Spinal cord (tissue), 10 donors: Measurements from ENCODE around the gene WWOX. TPM values are rescaled to one million over a fixed set of nuclear protein-coding genes. Genes with fewer than 3 reads are reported as not detected.

Experiments used
- DNase-seq, 6 donors: peaks; one replicate each; pipeline versions ENCODE4 v3.0.0 to v3.0.0-alpha.2; 2013 to 2015; ENCODE audit warnings: low spot score in 6 of 6, low read depth in 4 of 6
- H3K27ac ChIP-seq: one replicate; pipeline ENCODE4 v1.5.1; 2013; ENCODE audit warnings: low read depth, low read length, control low read depth
- H3K27me3 ChIP-seq: one replicate; pipeline ENCODE4 v1.6.1; 2013; ENCODE audit warnings: low read length; ENCODE audit not compliant: control insufficient read depth, insufficient read depth
- H3K36me3 ChIP-seq: one replicate; pipeline ENCODE4 v1.6.1; 2013; ENCODE audit warnings: low read length; ENCODE audit not compliant: control insufficient read depth, insufficient read depth
- H3K4me1 ChIP-seq: one replicate; pipeline ENCODE4 v1.6.1; 2013; ENCODE audit warnings: low read length; ENCODE audit not compliant: control insufficient read depth, insufficient read depth
- H3K4me3 ChIP-seq: one replicate; pipeline ENCODE4 v1.5.1; 2013; ENCODE audit warnings: low read depth, low read length, control low read depth
- H3K9me3 ChIP-seq: one replicate; pipeline ENCODE4 v1.6.1; 2013; ENCODE audit warnings: low read length; ENCODE audit not compliant: control insufficient read depth, insufficient read depth
- WGBS: methylation state at CpG from one replicate; pipeline ENCODE4 v1.1.5; 2013; ENCODE audit warnings: missing lambda C conversion rate; ENCODE audit not compliant: insufficient coverage; 5-methylcytosine and 5-hydroxymethylcytosine counted together
- polyA plus RNA-seq, 2 donors: library from polyadenylated mRNA; unstranded; fragments of 120-200 nt; gene quantifications; one replicate each; pipeline ENCODE4 v1.2.1, GENCODE V29; 2013; ENCODE audit not compliant: insufficient read length in 2 of 2
- total RNA-seq, 2 donors: library from RNA; depleted of rRNA in 1 of 2; stranded (reverse); fragments of 120-200 nt in 1 of 2; fragments of >200 nt in 1 of 2; gene quantifications; one replicate each; pipeline versions ENCODE4 v1.2.3 to v1.2.4, GENCODE V29; 2013 to 2014
- donor health status: healthy.

The WWOX gene
- total and polyA plus RNA-seq, 4 donors, result 27.5 to 51.5 (median 32.5) TPM

DNA sequence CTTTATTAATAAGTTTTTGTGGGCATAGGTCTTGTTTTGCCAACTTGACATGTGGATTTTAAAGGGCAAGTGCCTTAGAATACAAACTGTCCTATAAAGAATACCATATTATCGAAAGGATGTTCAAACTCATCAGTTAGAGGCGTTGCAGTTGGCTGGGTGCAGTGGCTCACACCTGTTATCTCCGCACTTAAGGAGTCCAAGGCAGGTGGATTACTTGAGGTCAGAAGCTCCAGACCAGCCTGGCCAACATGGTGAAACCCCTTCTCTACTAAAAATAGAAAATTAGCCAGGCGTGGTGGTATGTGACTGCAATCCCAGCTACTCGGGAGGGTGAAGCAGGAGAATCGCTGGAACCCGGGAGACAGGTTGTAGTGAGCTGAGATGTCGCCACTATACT, 472.0 kb downstream of the WWOX start:
- H3K4me3 ChIP-seq, result no peak overlapping the region
- H3K27me3 ChIP-seq, result no peaks in the 10 kb centered on the region
- no peak for DNase-seq
- H3K27ac ChIP-seq, result no peak overlapping the region
- 100% methylated on average over 2 of the region's 8 CpGs for WGBS
- no peaks in the 10 kb centered on the region for H3K9me3 ChIP-seq
- no peaks in the 10 kb centered on the region for H3K4me1 ChIP-seq
- H3K36me3 ChIP-seq, result no peaks in the 10 kb centered on the region

DNA sequence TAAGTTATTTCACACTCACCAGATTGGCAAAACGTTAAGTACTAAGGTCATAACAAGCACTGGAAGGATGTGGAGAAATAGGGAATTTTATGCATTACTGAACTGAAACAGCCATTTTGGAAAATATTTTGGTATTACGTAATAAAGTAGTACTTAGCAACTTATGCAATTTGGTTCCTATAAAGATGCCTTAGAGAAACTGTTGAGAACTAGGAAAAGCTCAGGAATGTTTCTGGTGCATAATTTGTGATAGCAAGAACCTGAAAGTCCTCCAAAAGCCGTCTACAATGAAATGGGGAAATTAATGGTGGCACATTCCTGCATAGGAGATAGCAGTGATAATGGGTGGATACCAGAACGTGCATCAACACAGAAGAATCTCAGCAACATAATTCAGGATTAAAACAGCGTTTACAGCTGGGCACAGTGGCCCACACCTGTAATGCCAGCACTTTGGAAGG, 472.5 kb downstream of the WWOX start:
- Histone ChIP-seq H3K36me3 (no peaks in the 10 kb centered on the region), H3K4me1 (no peaks in the 10 kb centered on the region)
- WGBS, result 96% methylated on average over 4 of the region's 5 CpGs

DNA sequence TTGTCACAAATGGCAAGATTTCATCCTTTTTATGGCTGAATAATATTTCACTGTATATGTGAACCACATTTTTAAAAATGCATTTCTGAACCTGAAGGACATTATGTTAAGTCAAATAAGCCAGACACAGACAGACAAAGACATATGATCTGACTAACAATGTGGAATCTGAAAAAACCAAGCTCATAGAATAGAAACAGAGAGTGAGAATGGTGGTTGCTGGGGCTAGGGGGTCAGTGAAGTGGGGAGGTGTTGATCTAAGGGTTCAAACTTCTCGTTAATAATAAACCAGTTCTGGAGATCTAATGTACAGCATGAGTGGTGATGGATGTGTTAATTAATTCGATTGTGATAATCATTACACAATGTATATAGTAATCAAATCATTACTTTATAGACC, 475.1 kb downstream of the WWOX start:
- H3K27ac ChIP-seq, result no peak overlapping the region
- DNase-seq, result no peak
- H3K27me3 ChIP-seq, result no peaks in the 10 kb centered on the region
- WGBS, result no CpG with 5 or more reads among the region's 2 CpGs
- no peak overlapping the region for H3K4me3 ChIP-seq
- H3K36me3 ChIP-seq, result no peaks in the 10 kb centered on the region
- H3K9me3 ChIP-seq, result no peaks in the 10 kb centered on the region
- H3K4me1 ChIP-seq, result no peaks in the 10 kb centered on the region

More for the DNA sequence above, 472.5 kb downstream of the WWOX start:
- no peak for DNase-seq
- H3K27me3 ChIP-seq, result no peaks in the 10 kb centered on the region
- H3K4me3 ChIP-seq, result no peak overlapping the region
- no peaks in the 10 kb centered on the region for H3K9me3 ChIP-seq
- no peak overlapping the region for H3K27ac ChIP-seq

DNA sequence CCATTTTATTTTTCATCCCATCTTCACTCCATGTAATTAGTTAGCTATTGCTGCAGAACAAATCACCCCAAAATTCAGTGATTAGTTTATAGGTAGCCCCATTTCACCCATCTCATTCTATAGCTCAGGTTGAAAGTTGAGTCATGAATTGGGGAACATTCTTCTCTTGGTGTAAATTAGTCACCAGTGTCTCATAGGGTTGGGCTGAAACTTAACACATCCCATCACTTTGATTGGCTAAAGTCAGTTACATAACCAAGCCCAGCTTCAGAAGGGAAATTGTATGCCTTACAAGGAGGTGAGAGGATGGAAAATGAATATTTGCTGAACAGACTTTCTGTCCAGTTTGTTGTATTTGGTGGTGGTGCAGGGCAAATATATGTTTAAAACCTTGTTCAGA, 477.5 kb downstream of the WWOX start:
- H3K27me3 ChIP-seq, result no peaks in the 10 kb centered on the region

DNA sequence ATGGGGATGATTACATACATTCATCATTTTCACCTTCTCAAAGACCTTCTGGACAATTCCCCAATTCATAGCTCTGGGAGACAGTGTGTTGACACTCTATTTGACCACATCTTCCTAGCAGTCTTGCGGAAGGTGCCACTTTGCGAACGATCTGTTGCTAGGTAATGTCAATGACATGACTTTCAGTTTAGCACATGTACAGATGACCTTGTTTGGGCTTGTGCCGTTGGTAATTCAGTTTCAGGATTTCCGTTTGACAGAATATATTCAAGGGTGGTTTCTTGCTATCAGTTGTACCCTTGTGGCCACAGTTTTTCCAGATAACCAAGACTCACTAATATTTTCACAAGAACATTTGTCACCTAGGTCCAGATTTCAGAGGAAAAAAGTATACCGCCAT, 478.2 kb downstream of the WWOX start:
- no peak for DNase-seq

More for the DNA sequence above, 477.5 kb downstream of the WWOX start:
- no peak overlapping the region for H3K4me3 ChIP-seq
- H3K36me3 ChIP-seq, result no peaks in the 10 kb centered on the region
- H3K27ac ChIP-seq, result no peak overlapping the region
- H3K9me3 ChIP-seq, result no peaks in the 10 kb centered on the region
- H3K4me1 ChIP-seq, result no peaks in the 10 kb centered on the region
- DNase-seq, result no peak

DNA sequence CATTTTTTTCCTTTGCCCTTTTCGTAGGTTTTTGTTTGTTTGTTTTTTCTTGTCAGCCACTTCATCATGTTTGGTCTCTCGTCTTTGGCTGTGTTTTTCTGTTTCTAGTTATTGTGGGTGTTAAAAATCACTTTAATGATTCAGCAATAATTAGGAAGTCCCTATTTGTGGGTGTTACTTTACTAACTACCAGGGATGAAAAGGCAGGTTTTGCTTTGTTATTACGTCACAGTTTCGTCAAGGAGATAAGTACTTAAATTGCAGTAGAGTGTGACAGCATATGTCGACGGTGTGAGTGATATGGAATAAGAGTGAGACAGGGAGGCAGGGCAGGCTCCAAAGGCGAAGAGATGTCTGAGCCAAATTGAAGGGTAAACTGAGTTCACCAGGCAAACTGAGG, 479.6 kb downstream of the WWOX start:
- 93% methylated on average over 5 of the region's 7 CpGs for WGBS
- Histone ChIP-seq H3K27me3 (no peaks in the 10 kb centered on the region), H3K4me1 (no peaks in the 10 kb centered on the region), H3K9me3 (no peaks in the 10 kb centered on the region), H3K36me3 (no peaks in the 10 kb centered on the region), H3K27ac (no peak overlapping the region), H3K4me3 (no peak overlapping the region)
- DNase-seq, result no peak

More for the DNA sequence above, 478.2 kb downstream of the WWOX start:
- no peaks in the 10 kb centered on the region for H3K4me1 ChIP-seq
- no peaks in the 10 kb centered on the region for H3K27me3 ChIP-seq
- H3K27ac ChIP-seq, result no peak overlapping the region
- 65% methylated on average over 2 of the region's 6 CpGs for whole genome bisulfite sequencing
- H3K36me3 ChIP-seq, result no peaks in the 10 kb centered on the region
- no peak overlapping the region for H3K4me3 ChIP-seq
- H3K9me3 ChIP-seq, result no peaks in the 10 kb centered on the region

DNA sequence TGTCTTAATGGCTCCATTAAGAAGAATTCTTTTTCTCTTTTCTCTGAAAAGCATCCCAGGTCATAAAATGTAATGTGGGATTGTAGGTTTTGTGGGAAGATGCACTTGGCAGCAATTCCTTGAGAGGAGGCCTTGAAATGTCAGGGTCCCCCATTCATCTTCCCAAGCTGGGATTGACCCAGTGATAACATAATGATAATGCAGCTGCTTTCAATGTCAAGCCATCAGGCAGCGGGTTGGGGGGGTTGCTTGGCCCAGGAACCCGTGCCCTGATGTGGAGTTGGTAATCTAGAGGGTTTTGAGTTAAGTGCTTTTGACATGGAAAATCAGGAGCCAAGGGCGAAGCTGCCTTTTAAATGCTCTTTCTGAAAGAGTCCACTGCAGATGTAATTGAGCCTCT, 484.0 kb downstream of the WWOX start:
- no peaks in the 10 kb centered on the region for H3K9me3 ChIP-seq
- no peak overlapping the region for H3K4me3 ChIP-seq
- H3K27ac ChIP-seq, result no peak overlapping the region
- DNase-seq, result no peak
- H3K4me1 ChIP-seq, result no peaks in the 10 kb centered on the region
- H3K27me3 ChIP-seq, result no peaks in the 10 kb centered on the region
- WGBS, result 87% methylated on average over 3 of the region's 3 CpGs
- no peaks in the 10 kb centered on the region for H3K36me3 ChIP-seq

DNA sequence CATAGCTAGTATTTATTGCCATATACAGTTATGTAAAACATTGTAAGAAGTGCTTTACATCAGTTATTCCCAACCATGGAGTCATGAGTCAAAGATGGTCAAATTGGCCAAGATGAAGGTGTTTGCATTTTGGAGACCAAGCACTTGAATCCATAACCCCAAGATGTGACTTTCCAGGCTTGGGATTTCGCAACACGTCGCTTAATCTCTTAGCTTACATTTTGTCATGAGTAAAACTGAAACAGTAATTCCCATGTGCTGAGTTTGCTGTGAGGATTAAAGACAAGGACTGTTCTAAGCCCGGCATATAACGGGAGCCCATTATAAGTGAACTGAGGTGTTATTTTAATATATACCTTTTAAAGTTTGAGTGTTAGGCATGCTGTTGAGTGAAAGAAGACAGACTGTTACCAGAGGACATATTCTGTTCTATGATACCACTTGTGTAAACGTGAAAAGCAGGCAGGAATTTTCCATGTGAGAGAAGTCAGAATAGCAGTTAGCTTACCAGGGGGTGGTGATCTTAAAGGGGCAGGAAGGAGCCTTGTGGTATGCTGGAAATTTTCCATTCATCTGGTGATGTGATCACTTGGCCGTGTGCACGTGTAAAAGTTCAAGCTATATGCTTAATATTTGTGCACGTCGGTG, 484.9 kb downstream of the WWOX start:
- Histone ChIP-seq H3K27me3 (no peaks in the 10 kb centered on the region), H3K36me3 (no peaks in the 10 kb centered on the region), H3K9me3 (no peaks in the 10 kb centered on the region), H3K27ac (no peak overlapping the region), H3K4me3 (no peak overlapping the region), H3K4me1 (no peaks in the 10 kb centered on the region)
- DNase-seq, result no peak
- 92% methylated on average over 7 of the region's 10 CpGs for WGBS

DNA sequence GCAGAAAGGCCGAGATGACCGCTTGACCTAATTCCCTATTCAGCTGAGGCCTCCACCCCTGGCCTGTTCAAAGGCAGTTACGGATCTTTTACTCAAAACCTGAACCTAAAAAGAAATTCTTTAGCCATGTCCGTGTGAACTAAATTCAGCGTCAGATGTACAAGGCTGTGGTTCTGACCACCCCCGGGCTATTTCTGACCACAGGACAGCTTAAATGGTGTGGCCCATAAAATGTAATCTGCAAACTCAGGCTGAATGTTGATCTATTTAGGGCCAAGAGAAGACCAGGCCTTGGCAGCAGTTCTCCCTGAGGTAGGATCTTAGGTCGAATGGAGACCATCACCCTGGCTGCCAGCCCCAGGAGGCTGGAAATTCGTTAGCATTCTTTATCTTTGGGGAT, 485.5 kb downstream of the WWOX start:
- no peak for DNase-seq
- no peaks in the 10 kb centered on the region for H3K4me1 ChIP-seq
- no peak overlapping the region for H3K4me3 ChIP-seq
- no peaks in the 10 kb centered on the region for H3K27me3 ChIP-seq
- 94% methylated on average over 4 of the region's 8 CpGs for WGBS
- H3K27ac ChIP-seq, result no peak overlapping the region
- no peaks in the 10 kb centered on the region for H3K9me3 ChIP-seq
- no peaks in the 10 kb centered on the region for H3K36me3 ChIP-seq

DNA sequence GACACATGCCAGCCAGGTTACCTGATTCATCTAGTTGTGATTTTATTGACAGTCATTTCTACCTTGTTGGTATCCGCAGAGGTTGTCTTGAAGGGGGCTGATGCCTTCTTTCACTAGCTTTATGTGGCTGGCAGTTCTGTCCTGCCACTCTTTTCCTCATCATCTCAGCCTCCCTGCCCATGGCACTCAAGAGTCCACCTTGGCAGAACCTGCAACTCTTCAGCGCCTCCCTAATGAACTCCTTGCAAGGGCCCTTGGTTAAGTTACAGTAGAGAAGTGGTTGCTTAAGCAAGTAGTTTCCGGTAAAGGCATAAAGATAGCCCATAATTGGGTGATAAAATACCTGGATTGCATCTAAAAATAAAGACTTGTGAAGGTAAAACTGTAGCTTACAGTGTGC, 489.9 kb downstream of the WWOX start:
- H3K27me3 ChIP-seq, result no peaks in the 10 kb centered on the region
- WGBS, result no CpG with 5 or more reads among the region's 3 CpGs
- DNase-seq, result no peak
- H3K36me3 ChIP-seq, result no peaks in the 10 kb centered on the region
- H3K4me1 ChIP-seq, result no peaks in the 10 kb centered on the region
- H3K27ac ChIP-seq, result no peak overlapping the region
- H3K9me3 ChIP-seq, result no peaks in the 10 kb centered on the region
- H3K4me3 ChIP-seq, result no peak overlapping the region
